ENCODE measurements around the gene RHOBTB3.

RHOBTB3 gene

GRCh38 chr5:95717439-95717838 lies 13.7 kb upstream of the RHOBTB3 start:
- Histone ChIP-seq H3K9me3 (ENCODE audit: insufficient read depth, low read depth, low read length) (no peaks in the 10 kb centered on the region), H3K36me3 (ENCODE audit: insufficient read depth, low read depth, low read length) (no peaks in the 10 kb centered on the region), H3K27me3 (ENCODE audit: insufficient read depth, low read length) (no peaks in the 10 kb centered on the region), H3K4me3 (ENCODE audit: low read length) (no peak overlapping the region), H3K9ac (ENCODE audit: low read depth, low read length) (no peak overlapping the region), H3K27ac (ENCODE audit: low read length) (no peak overlapping the region), H3K4me1 (ENCODE audit: insufficient read depth, low read length) (no peaks in the 10 kb centered on the region; the same call in 1 of the 2 replicates)

GRCh38 chr5:95718203-95718602 lies 12.9 kb upstream of the RHOBTB3 start:
- H3K27me3 ChIP-seq (ENCODE audit: insufficient read depth, low read length) = no peaks in the 10 kb centered on the region
- H3K9me3 ChIP-seq (ENCODE audit: insufficient read depth, low read depth, low read length) = no peaks in the 10 kb centered on the region
- H3K27ac ChIP-seq (ENCODE audit: low read length) = no peak overlapping the region
- H3K36me3 ChIP-seq (ENCODE audit: insufficient read depth, low read depth, low read length) = no peaks in the 10 kb centered on the region
- H3K4me1 ChIP-seq (ENCODE audit: insufficient read depth, low read length) = no peaks in the 10 kb centered on the region; the same call in 1 of the 2 replicates
- H3K9ac ChIP-seq (ENCODE audit: low read depth, low read length) = no peak overlapping the region
- H3K4me3 ChIP-seq (ENCODE audit: low read length) = no peak overlapping the region

GRCh38 chr5:95718738-95719137 lies 12.4 kb upstream of the RHOBTB3 start:
- no peak overlapping the region for H3K27ac ChIP-seq (ENCODE audit: low read length)
- no peak overlapping the region for H3K4me3 ChIP-seq (ENCODE audit: low read length)
- no peaks in the 10 kb centered on the region; the same call in 1 of the 2 replicates for H3K4me1 ChIP-seq (ENCODE audit: insufficient read depth, low read length)
- no peaks in the 10 kb centered on the region for H3K9me3 ChIP-seq (ENCODE audit: insufficient read depth, low read depth, low read length)
- no peaks in the 10 kb centered on the region for H3K36me3 ChIP-seq (ENCODE audit: insufficient read depth, low read depth, low read length)
- no peaks in the 10 kb centered on the region for H3K27me3 ChIP-seq (ENCODE audit: insufficient read depth, low read length)
- no peak overlapping the region for H3K9ac ChIP-seq (ENCODE audit: low read depth, low read length)

- no peak overlapping the region for H3K27ac ChIP-seq (ENCODE audit: low read length)
- H3K4me1 ChIP-seq (ENCODE audit: insufficient read depth, low read length) = peaks cover 2% of the 10 kb centered on the region; the same call in 1 of the 2 replicates
- no peaks in the 10 kb centered on the region for H3K9me3 ChIP-seq (ENCODE audit: insufficient read depth, low read depth, low read length)
- no peaks in the 10 kb centered on the region for H3K36me3 ChIP-seq (ENCODE audit: insufficient read depth, low read depth, low read length)
- no peak overlapping the region for H3K9ac ChIP-seq (ENCODE audit: low read depth, low read length)
- H3K4me3 ChIP-seq (ENCODE audit: low read length) = no peak overlapping the region
- no peaks in the 10 kb centered on the region for H3K27me3 ChIP-seq (ENCODE audit: insufficient read depth, low read length)
Observed at GRCh38 chr5:95720094-95720786, 10.9 kb upstream of the RHOBTB3 start.

GRCh38 chr5:95721582-95722295 lies 9.4 kb upstream of the RHOBTB3 start:
- H3K4me3 ChIP-seq (ENCODE audit: low read length) = no peak overlapping the region
- H3K9ac ChIP-seq (ENCODE audit: low read depth, low read length) = no peak overlapping the region
- H3K36me3 ChIP-seq (ENCODE audit: insufficient read depth, low read depth, low read length) = no peaks in the 10 kb centered on the region
- no peak overlapping the region for H3K27ac ChIP-seq (ENCODE audit: low read length)
- no peaks in the 10 kb centered on the region for H3K9me3 ChIP-seq (ENCODE audit: insufficient read depth, low read depth, low read length)
- H3K4me1 ChIP-seq (ENCODE audit: insufficient read depth, low read length) = peaks cover 8% of the 10 kb centered on the region; the same call in 1 of the 2 replicates
- H3K27me3 ChIP-seq (ENCODE audit: insufficient read depth, low read length) = no peaks in the 10 kb centered on the region

- no peaks in the 10 kb centered on the region for H3K9me3 ChIP-seq (ENCODE audit: insufficient read depth, low read depth, low read length)
- H3K4me3 ChIP-seq (ENCODE audit: low read length) = no peak overlapping the region
- no peaks in the 10 kb centered on the region for H3K36me3 ChIP-seq (ENCODE audit: insufficient read depth, low read depth, low read length)
- no peak overlapping the region for H3K9ac ChIP-seq (ENCODE audit: low read depth, low read length)
- H3K4me1 ChIP-seq (ENCODE audit: insufficient read depth, low read length) = peaks cover 16% of the 10 kb centered on the region
- H3K27ac ChIP-seq (ENCODE audit: low read length) = no peak overlapping the region
- peaks cover 11% of the 10 kb centered on the region; the same call in 1 of the 2 replicates for H3K27me3 ChIP-seq (ENCODE audit: insufficient read depth, low read length)
Observed at GRCh38 chr5:95723632-95724369, 7.3 kb upstream of the RHOBTB3 start.

- peaks cover 23% of the 10 kb centered on the region for H3K4me1 ChIP-seq (ENCODE audit: insufficient read depth, low read length)
Observed at GRCh38 chr5:95725071-95725820, 5.9 kb upstream of the RHOBTB3 start.

GRCh38 chr5:95725937-95726810 lies 5.0 kb upstream of the RHOBTB3 start:
- Histone ChIP-seq H3K4me3 (ENCODE audit: low read length) (no peak overlapping the region), H3K36me3 (ENCODE audit: insufficient read depth, low read depth, low read length) (no peaks in the 10 kb centered on the region), H3K27me3 (ENCODE audit: insufficient read depth, low read length) (peaks cover 30% of the 10 kb centered on the region), H3K4me1 (ENCODE audit: insufficient read depth, low read length) (peaks cover 24% of the 10 kb centered on the region), H3K27ac (ENCODE audit: low read length) (no peak overlapping the region), H3K9me3 (ENCODE audit: insufficient read depth, low read depth, low read length) (no peaks in the 10 kb centered on the region), H3K9ac (ENCODE audit: low read depth, low read length) (no peak overlapping the region)

More at GRCh38 chr5:95725071-95725820, 5.9 kb upstream of the RHOBTB3 start:
- H3K4me3 ChIP-seq (ENCODE audit: low read length) = no peak overlapping the region
- H3K27me3 ChIP-seq (ENCODE audit: insufficient read depth, low read length) = peaks cover 26% of the 10 kb centered on the region
- no peak overlapping the region for H3K9ac ChIP-seq (ENCODE audit: low read depth, low read length)
- H3K27ac ChIP-seq (ENCODE audit: low read length) = no peak overlapping the region
- no peaks in the 10 kb centered on the region for H3K9me3 ChIP-seq (ENCODE audit: insufficient read depth, low read depth, low read length)
- H3K36me3 ChIP-seq (ENCODE audit: insufficient read depth, low read depth, low read length) = no peaks in the 10 kb centered on the region

- Histone ChIP-seq H3K4me3 (ENCODE audit: low read length) (no peak overlapping the region), H3K9ac (ENCODE audit: low read depth, low read length) (no peak overlapping the region), H3K4me1 (ENCODE audit: insufficient read depth, low read length) (peaks cover 25% of the 10 kb centered on the region)
Observed at GRCh38 chr5:95726811-95727763, 4.0 kb upstream of the RHOBTB3 start.

GRCh38 chr5:95727764-95728191 lies 3.4 kb upstream of the RHOBTB3 start:
- Histone ChIP-seq H3K9me3 (ENCODE audit: insufficient read depth, low read depth, low read length) (no peaks in the 10 kb centered on the region), H3K27ac (ENCODE audit: low read length) (no peak overlapping the region), H3K36me3 (ENCODE audit: insufficient read depth, low read depth, low read length) (no peaks in the 10 kb centered on the region), H3K4me3 (ENCODE audit: low read length) (no peak overlapping the region), H3K4me1 (ENCODE audit: insufficient read depth, low read length) (peaks cover 26% of the 10 kb centered on the region), H3K9ac (ENCODE audit: low read depth, low read length) (no peak overlapping the region), H3K27me3 (ENCODE audit: insufficient read depth, low read length) (peaks cover 42% of the 10 kb centered on the region)

More at GRCh38 chr5:95726811-95727763, 4.0 kb upstream of the RHOBTB3 start:
- H3K36me3 ChIP-seq (ENCODE audit: insufficient read depth, low read depth, low read length) = no peaks in the 10 kb centered on the region
- no peaks in the 10 kb centered on the region for H3K9me3 ChIP-seq (ENCODE audit: insufficient read depth, low read depth, low read length)
- H3K27ac ChIP-seq (ENCODE audit: low read length) = no peak overlapping the region
- peaks cover 35% of the 10 kb centered on the region for H3K27me3 ChIP-seq (ENCODE audit: insufficient read depth, low read length)

Data from iPS-20b (cell line).